Cardiac muscle cell (in vitro differentiated cells and primary cell): ENCODE data around the gene SGPL1. TPM values are rescaled to one million over a fixed set of nuclear protein-coding genes. Genes with fewer than 3 reads are reported as not detected.
A peak's percentile ranks its signal among the peaks of the same experiment; 100 is the strongest.

Source experiments
- DNase-seq, 2 donors: peaks; one replicate each; pipeline versions ENCODE4 v3.0.0 to v3.0.0-alpha.2; 2010 to 2017; ENCODE audit warnings: low read depth in 1 of 2, low spot score in 1 of 2
- H3K27ac ChIP-seq: fragments of 200-600 bp; sonication (generic); 2 replicates; pipeline ENCODE4 v1.5.1; 2016
- H3K27me3 ChIP-seq: fragments of 200-600 bp; sonication (generic); 2 replicates; pipeline ENCODE4 v1.6.0; 2016; ENCODE audit warnings: control low read depth
- H3K36me3 ChIP-seq: fragments of 200-600 bp; sonication (generic); 2 replicates; pipeline ENCODE4 v1.5.1; 2016; ENCODE audit warnings: control low read depth
- H3K4me1 ChIP-seq: fragments of 200-600 bp; sonication (generic); 2 replicates; pipeline ENCODE4 v1.8.1; 2017; ENCODE audit warnings: low read depth, mild to moderate bottlenecking, mixed run types
- H3K4me3 ChIP-seq: fragments of 200-600 bp; sonication (generic); 2 replicates; pipeline ENCODE4 v1.5.1; 2016; ENCODE audit warnings: mild to moderate bottlenecking
- H3K9me3 ChIP-seq: fragments of 200-600 bp; sonication (generic); 2 replicates; pipeline ENCODE4 v1.5.1; 2017; ENCODE audit warnings: low read depth, mild to moderate bottlenecking, control low read depth
- CTCF ChIP-seq: IDR thresholded peaks from 2 replicates; pipeline ENCODE4 v1.5.1; 2012; ENCODE audit warnings: low read depth, mild to moderate bottlenecking, low read length
- polyA plus RNA-seq: library from polyadenylated mRNA; unstranded; fragments of >200 nt; fragmentation: Nextera tagmentation; extraction: Ambion mirVana; gene quantifications from 2 replicates; pipeline ENCODE4 v1.2.1, GENCODE V29; 2016
- total RNA-seq: library from RNA; depleted of rRNA; stranded (reverse); fragments of >200 nt; gene quantifications from 2 replicates; pipeline ENCODE4 v1.2.3, GENCODE V29; 2016

The SGPL1 gene
- total and polyA plus RNA-seq, 2 experiments from 2014 or later: 32.3 to 51.9 TPM

GRCh38 chr10:70889291-70889690 lies 73.5 kb downstream of the SGPL1 start:
- no peaks in the 10 kb centered on the region for H3K9me3 ChIP-seq
- TF ChIP-seq CTCF: no peak
- H3K4me1 ChIP-seq: peaks cover 26% of the 10 kb centered on the region
- DNase-seq: no peak
- H3K27ac ChIP-seq: peak overlapping the region; percentile 94
- no peak overlapping the region for H3K4me3 ChIP-seq
- H3K36me3 ChIP-seq: no peaks in the 10 kb centered on the region
- no peaks in the 10 kb centered on the region for H3K27me3 ChIP-seq

- no peak overlapping the region for H3K4me3 ChIP-seq
- H3K9me3 ChIP-seq: no peaks in the 10 kb centered on the region
- peaks cover 26% of the 10 kb centered on the region for H3K4me1 ChIP-seq
- no peaks in the 10 kb centered on the region for H3K36me3 ChIP-seq
- peak overlapping the region; percentile 61 for H3K27ac ChIP-seq
- DNase-seq: peak; percentile 54 to 92
- TF ChIP-seq CTCF: no peak
- no peaks in the 10 kb centered on the region for H3K27me3 ChIP-seq
These were observed 75.2 kb downstream of the SGPL1 start for GRCh38 chr10:70890917-70891431.

- Histone ChIP-seq H3K36me3 (no peaks in the 10 kb centered on the region), H3K4me1 (peaks cover 26% of the 10 kb centered on the region), H3K27ac (peak overlapping the region; percentile 61), H3K27me3 (no peaks in the 10 kb centered on the region), H3K9me3 (no peaks in the 10 kb centered on the region), H3K4me3 (no peak overlapping the region)
- no peak for DNase-seq
- no peak for TF ChIP-seq CTCF
These were observed 75.9 kb downstream of the SGPL1 start for GRCh38 chr10:70891627-70892026.

GRCh38 chr10:70892631-70893030 lies 76.9 kb downstream of the SGPL1 start:
- H3K36me3 ChIP-seq: no peaks in the 10 kb centered on the region
- TF ChIP-seq CTCF: no peak
- no peak for DNase-seq
- H3K4me3 ChIP-seq: no peak overlapping the region
- no peaks in the 10 kb centered on the region for H3K9me3 ChIP-seq
- H3K4me1 ChIP-seq: peaks cover 26% of the 10 kb centered on the region
- H3K27ac ChIP-seq: no peak overlapping the region
- H3K27me3 ChIP-seq: no peaks in the 10 kb centered on the region

GRCh38 chr10:70893227-70894006 lies 77.7 kb downstream of the SGPL1 start:
- no peak for TF ChIP-seq CTCF
- H3K36me3 ChIP-seq: no peaks in the 10 kb centered on the region
- H3K4me1 ChIP-seq: peaks cover 26% of the 10 kb centered on the region
- DNase-seq: no peak
- H3K27ac ChIP-seq: no peak overlapping the region
- H3K4me3 ChIP-seq: no peak overlapping the region
- H3K27me3 ChIP-seq: no peaks in the 10 kb centered on the region
- no peaks in the 10 kb centered on the region for H3K9me3 ChIP-seq
